Measurements from ENCODE around the gene SLC38A10. TPM values are rescaled to one million over a fixed set of nuclear protein-coding genes. Genes with fewer than 3 reads are reported as not detected.

SLC38A10 gene
- total and polyA plus RNA-seq, 2 of the 4 experiments (the other 2 are of a cell fraction), result 12.7 to 46.7 TPM

DNA sequence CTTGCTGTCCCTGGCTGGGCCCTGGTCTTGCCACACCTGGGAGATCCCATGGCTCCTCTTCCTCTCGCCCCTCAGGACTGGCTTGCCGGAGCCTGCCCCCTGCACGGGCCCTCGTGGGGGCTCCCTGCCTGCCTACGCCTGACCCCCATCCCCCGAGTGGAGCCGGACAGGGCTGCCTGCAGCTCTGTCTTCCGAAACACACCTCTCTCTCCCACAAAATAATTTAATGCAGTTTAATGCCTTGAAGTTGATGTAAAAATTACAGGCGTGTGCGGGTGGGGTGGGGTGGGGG lies 22.4 kb upstream of the SLC38A10 start:
- Histone ChIP-seq H3K4ac (ENCODE audit: low read depth, low read length) (no peak overlapping the region), H2AK9ac (replicated peaks; ENCODE audit: low read depth, low read length, poor library complexity) (no peak overlapping the region), H3K4me1 (ENCODE audit: control insufficient read depth, insufficient read depth, low read length) (no peaks in the 10 kb centered on the region), H3K9me1 (ENCODE audit: insufficient read depth, low read length) (no peaks in the 10 kb centered on the region), H3K79me1 (ENCODE audit: low read depth in 1 of 2, low read length in 2 of 2) (no peaks in the 10 kb centered on the region), H3K18ac (ENCODE audit: low read depth, low read length) (no peak overlapping the region), H2BK15ac (ENCODE audit: low read depth, low read length) (no peak overlapping the region), H4K8ac (ENCODE audit: low read depth in 2 of 2, low read length in 2 of 2) (no peak overlapping the region), H2BK5ac (ENCODE audit: low read depth, low read length, poor library complexity, severe bottlenecking) (no peak overlapping the region), H3K56ac (ENCODE audit: extremely low read depth, insufficient read depth, low read length) (no peak overlapping the region), H2AFZ (replicated peaks; ENCODE audit: low read length, poor library complexity) (no peak overlapping the region), H3K4me3 (ENCODE audit: insufficient read depth, low read depth, low read length) (no peak overlapping the region), H3K23ac (ENCODE audit: low read depth, low read length) (no peak overlapping the region), H3K36me3 (ENCODE audit: control insufficient read depth, insufficient read depth, low read length) (no peaks in the 10 kb centered on the region), H4K5ac (ENCODE audit: low read depth, low read length) (no peak overlapping the region), H3K14ac (replicated peaks; ENCODE audit: low read depth, low read length) (no peak overlapping the region), H4K20me1 (ENCODE audit: insufficient read depth, low read length) (no peaks in the 10 kb centered on the region), H4K91ac (ENCODE audit: insufficient read depth, low read depth, low read length) (no peak overlapping the region), H3K27me3 (ENCODE audit: control insufficient read depth, insufficient read depth, low read length) (peaks cover 26% of the 10 kb centered on the region), H2BK120ac (ENCODE audit: low read depth, low read length) (no peak overlapping the region), H2BK20ac (ENCODE audit: low read depth, low read length) (no peak overlapping the region), H3K9me3 (ENCODE audit: control insufficient read depth, insufficient read depth, low read length) (no peaks in the 10 kb centered on the region), H3K9ac (ENCODE audit: low read depth, low read length) (no peak overlapping the region), H3K4me2 (ENCODE audit: low read depth, low read length) (no peak overlapping the region), H2AK5ac (ENCODE audit: low read depth, low read length) (no peak overlapping the region), H3K27ac (ENCODE audit: insufficient read depth, low read length) (no peak overlapping the region)
- intact Hi-C loops (cut with micrococcal nuclease), result no loop called here
- ChIA-PET POLR2A (ENCODE audit: unreplicated experiment) (no interaction called here), CTCF (no interaction called here)
- WGBS, 2 experiments (ENCODE audit: extremely low coverage in 2 of 2, insufficient read length in 1 of 2), result 32% methylated on average over 4 of the region's 10 CpGs; no CpG with 5 or more reads in 1 of the 2 experiments
- ATAC-seq (ENCODE audit: low read depth) (no peak), DNase-seq (no peak)
- in situ Hi-C loops (cut with MboI; ENCODE audit: low sequenced_read_pairs), result no loop called here
- dilution Hi-C loops (cut with HindIII; ENCODE audit: low sequenced_read_pairs, unreplicated experiment), result no loop called here
- TF ChIP-seq, protein P1, sequence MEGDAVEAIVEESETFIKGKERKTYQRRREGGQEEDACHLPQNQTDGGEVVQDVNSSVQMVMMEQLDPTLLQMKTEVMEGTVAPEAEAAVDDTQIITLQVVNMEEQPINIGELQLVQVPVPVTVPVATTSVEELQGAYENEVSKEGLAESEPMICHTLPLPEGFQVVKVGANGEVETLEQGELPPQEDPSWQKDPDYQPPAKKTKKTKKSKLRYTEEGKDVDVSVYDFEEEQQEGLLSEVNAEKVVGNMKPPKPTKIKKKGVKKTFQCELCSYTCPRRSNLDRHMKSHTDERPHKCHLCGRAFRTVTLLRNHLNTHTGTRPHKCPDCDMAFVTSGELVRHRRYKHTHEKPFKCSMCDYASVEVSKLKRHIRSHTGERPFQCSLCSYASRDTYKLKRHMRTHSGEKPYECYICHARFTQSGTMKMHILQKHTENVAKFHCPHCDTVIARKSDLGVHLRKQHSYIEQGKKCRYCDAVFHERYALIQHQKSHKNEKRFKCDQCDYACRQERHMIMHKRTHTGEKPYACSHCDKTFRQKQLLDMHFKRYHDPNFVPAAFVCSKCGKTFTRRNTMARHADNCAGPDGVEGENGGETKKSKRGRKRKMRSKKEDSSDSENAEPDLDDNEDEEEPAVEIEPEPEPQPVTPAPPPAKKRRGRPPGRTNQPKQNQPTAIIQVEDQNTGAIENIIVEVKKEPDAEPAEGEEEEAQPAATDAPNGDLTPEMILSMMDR (conservative IDR thresholded peaks at IDR 0.05; ENCODE audit: low read depth, low read length), result no peak
- TF ChIP-seq CHD1 (IDR thresholded peaks at IDR 0.05; ENCODE audit: low read depth, low read length) (no peak), BHLHE40 (IDR thresholded peaks at IDR 0.05; ENCODE audit: low read depth, low read length) (no peak), CEBPB (IDR thresholded peaks at IDR 0.05; ENCODE audit: low read depth, low read length) (no peak)
- BruUV-seq (replicated peaks), result no TSS peak

All from IMR-90 (cell line).